ENCODE measurements around the gene TMED6. TPM values are rescaled to one million over a fixed set of nuclear protein-coding genes. Genes with fewer than 3 reads are reported as not detected.

TMED6 gene
- total RNA-seq, result 10 to 100 TPM in 2 of 5 donors, 1 to 10 TPM in 2, not detected in 1; 1.8 to 31.9 (median 10.8) TPM
- polyA plus RNA-seq, result 10 to 100 TPM in 2 of 3 donors, 1 to 10 TPM in 1; 3.8 to 60.1 (median 37.6) TPM
- long read RNA-seq, donor 1, result 0 reads
- long read RNA-seq, donor 2, partial matches to known transcripts, result 0 of 1 reads
- long read RNA-seq, donor 2, other reads (novel, unspliced or antisense), result 0 of 1 reads
- long read RNA-seq, donor 3, transcript TMED6-201 (4 exons, 938 nt), result major isoform, 6 of 7 reads
- long read RNA-seq, donor 3, partial matches to known transcripts, result 0 of 7 reads
- long read RNA-seq, donor 3, other reads (novel, unspliced or antisense), result 0 of 7 reads
- long read RNA-seq, donor 4, result 0 reads
- long read RNA-seq, donor 5, result 0 reads
- long read RNA-seq, donor 6, transcript TMED6-201 (4 exons, 938 nt), result major isoform, 16 of 17 reads
- long read RNA-seq, donor 6, partial matches to known transcripts, result 0 of 17 reads
- long read RNA-seq, donor 6, other reads (novel, unspliced or antisense), result 0 of 17 reads
- long read RNA-seq, donor 7, partial matches to known transcripts, result 0 of 2 reads
- long read RNA-seq, donor 7, other reads (novel, unspliced or antisense), result 0 of 2 reads
- long read RNA-seq, donor 8, transcript TMED6-201 (4 exons, 938 nt), result major isoform, 12 of 13 reads
- long read RNA-seq, donor 8, partial matches to known transcripts, result 0 of 13 reads
- long read RNA-seq, donor 8, other reads (novel, unspliced or antisense), result 0 of 13 reads
- long read RNA-seq, donor 9, transcript TMED6-201 (4 exons, 938 nt), result major isoform, 14 of 15 reads
- long read RNA-seq, donor 9, partial matches to known transcripts, result 0 of 15 reads
- long read RNA-seq, donor 9, other reads (novel, unspliced or antisense), result 0 of 15 reads
- long read RNA-seq, donor 10, result 0 reads

DNA sequence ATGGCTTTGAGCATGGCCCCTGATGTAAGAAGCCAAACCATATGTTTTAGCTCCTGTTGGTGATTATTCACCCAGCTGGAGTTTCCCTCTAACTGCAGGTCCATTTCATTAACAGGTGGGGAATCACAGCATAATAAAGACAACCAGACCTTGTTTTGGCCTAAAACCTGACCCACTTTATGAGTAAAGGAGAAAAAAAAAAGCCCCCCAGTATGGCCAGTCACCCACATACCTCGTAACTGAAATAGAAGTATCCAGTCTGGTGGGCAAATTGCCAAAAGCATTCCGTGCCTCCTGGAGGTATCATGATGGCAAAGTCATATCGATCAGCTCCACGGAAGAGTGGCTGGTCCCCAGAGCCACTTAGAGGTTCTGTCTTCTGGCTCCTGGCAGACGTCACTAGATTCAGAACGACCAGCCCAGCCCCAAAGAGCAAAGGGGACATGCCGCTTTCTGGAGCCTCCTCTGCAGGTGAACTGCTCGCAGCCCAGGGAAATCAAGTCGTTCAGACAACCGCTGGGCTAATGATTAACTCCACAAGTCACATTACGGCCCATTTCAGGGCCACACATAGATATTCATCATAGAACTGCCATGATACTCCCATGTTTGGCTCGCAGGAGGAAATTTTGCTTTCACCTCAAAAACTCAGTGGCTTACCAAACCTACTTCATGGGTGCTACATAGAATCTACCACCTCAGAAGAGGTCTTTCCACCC, at the start of gene TMED6:
TMED6 (minus strand) TSS at position 478 of the 719 bp plus-strand sequence; CDS start at position 445, 33 bp downstream.
- H3K36me3 ChIP-seq, result peaks cover 21 to 46% (median 30%) of the 10 kb centered on the region in 4 donors
- H3K9me3 ChIP-seq, result no peaks in the 10 kb centered on the region
- H3K4me3 ChIP-seq, result peak within 1 kb of the TSS; percentile 26 to 39 (median 34)
- TF ChIP-seq EP300 (IDR thresholded peaks at IDR 0.05) (no peak), POLR2A (IDR thresholded peaks at IDR 0.05) (no peak), POLR2AphosphoS5 (IDR thresholded peaks at IDR 0.05) (peak in 1 of 3 donors; percentile 38)
- TF ChIP-seq, protein P1, sequence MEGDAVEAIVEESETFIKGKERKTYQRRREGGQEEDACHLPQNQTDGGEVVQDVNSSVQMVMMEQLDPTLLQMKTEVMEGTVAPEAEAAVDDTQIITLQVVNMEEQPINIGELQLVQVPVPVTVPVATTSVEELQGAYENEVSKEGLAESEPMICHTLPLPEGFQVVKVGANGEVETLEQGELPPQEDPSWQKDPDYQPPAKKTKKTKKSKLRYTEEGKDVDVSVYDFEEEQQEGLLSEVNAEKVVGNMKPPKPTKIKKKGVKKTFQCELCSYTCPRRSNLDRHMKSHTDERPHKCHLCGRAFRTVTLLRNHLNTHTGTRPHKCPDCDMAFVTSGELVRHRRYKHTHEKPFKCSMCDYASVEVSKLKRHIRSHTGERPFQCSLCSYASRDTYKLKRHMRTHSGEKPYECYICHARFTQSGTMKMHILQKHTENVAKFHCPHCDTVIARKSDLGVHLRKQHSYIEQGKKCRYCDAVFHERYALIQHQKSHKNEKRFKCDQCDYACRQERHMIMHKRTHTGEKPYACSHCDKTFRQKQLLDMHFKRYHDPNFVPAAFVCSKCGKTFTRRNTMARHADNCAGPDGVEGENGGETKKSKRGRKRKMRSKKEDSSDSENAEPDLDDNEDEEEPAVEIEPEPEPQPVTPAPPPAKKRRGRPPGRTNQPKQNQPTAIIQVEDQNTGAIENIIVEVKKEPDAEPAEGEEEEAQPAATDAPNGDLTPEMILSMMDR (IDR thresholded peaks at IDR 0.05), result no peak
- H3K27me3 ChIP-seq, result no peaks in the 10 kb centered on the region
- peak within 1 kb of the TSS; percentile 55 to 74 (median 69) for H3K27ac ChIP-seq
- 29 to 57% (median 51%) methylated on average over 12 of the region's 12 CpGs for WGBS, 5 donors
- peaks cover 0 to 34% (median 19%) of the 10 kb centered on the region in 4 donors for H3K4me1 ChIP-seq
- intact Hi-C loops (cut with DNase I; ENCODE audit: low total_unique reads), result no loop called here
- DNase-seq, result peak; percentile 63 to 84

DNA sequence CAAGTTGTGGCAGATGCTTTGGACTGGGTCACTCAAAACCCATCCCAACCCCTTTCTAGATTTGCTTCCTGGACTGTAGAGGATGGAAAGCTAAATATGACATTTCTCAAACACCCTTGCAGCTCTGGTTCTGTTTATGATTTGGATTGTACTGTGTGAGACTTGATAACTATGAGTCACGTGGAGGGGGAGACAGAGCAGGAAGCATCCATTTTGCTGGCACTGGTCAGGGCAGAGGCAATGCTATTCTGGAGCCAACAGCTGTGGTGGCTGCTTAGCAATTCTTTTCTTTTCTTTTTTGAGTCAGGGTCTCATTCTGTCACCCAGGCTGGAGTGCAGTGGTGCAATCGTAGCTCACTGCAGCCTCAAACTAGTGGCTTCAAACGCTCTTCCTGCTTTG, 47.8 kb upstream of the TMED6 start:
- Histone ChIP-seq H3K27me3 (no peaks in the 10 kb centered on the region), H3K4me1 (peaks cover 28 to 57% (median 43%) of the 10 kb centered on the region in 4 donors), H3K36me3 (no peaks in the 10 kb centered on the region), H3K9me3 (no peaks in the 10 kb centered on the region), H3K27ac (no peak overlapping the region), H3K4me3 (no peak overlapping the region)
- 56 to 70% (median 61%) methylated on average over 3 of the region's 3 CpGs for WGBS, 5 donors
- TF ChIP-seq POLR2AphosphoS5 (IDR thresholded peaks at IDR 0.05), result no peak
- TF ChIP-seq EP300 (IDR thresholded peaks at IDR 0.05), result no peak
- TF ChIP-seq, protein P1 (IDR thresholded peaks at IDR 0.05), result no peak
- TF ChIP-seq POLR2A (IDR thresholded peaks at IDR 0.05), result no peak
- intact Hi-C loops (cut with DNase I; ENCODE audit: low total_unique reads), result no loop called here
- no peak for DNase-seq

DNA sequence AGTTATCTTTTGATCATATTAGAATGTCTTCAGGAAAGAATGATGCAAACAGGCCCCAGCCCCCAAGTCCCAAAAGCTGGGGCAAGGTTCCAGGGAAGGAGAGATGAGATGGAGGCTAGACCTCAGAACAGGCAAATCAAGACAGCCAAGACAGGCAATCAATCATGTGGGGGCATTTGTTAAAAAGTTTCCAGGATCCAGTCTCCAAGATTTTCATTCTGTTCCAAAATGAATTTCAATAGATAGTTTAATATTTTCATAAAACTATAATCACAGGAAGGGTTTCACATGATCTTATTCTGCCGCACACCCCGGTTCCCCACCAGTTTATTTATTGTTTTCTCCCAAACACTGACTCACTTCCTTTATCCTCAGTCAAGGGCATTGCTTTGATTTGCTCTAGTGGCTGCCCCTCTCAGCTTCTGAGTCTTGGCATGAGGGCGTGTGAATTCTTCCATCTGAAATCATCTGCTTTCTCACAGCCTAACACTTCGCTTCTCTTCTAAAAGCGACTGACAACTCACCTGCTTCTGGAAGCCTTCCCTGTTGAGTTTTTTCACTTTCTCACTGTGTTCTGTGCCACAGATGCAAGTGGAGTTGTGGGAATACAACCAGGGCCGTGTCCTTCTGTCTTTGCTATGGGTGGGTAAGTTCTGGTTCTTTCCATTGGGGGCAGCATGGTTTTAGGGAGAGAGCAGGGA, 46.4 kb upstream of the TMED6 start:
- DNase-seq, result peak in 1 of 2 donors; percentile 81
- intact Hi-C loops (cut with DNase I; ENCODE audit: low total_unique reads), result no loop called here
- Histone ChIP-seq H3K27ac (peak overlapping the region; percentile 54 to 88 (median 83)), H3K4me3 (no peak overlapping the region), H3K4me1 (peaks cover 17 to 44% (median 34%) of the 10 kb centered on the region in 4 donors), H3K27me3 (no peaks in the 10 kb centered on the region), H3K36me3 (no peaks in the 10 kb centered on the region), H3K9me3 (no peaks in the 10 kb centered on the region)
- TF ChIP-seq, protein P1 (IDR thresholded peaks at IDR 0.05), result peak in 5 of 7 experiments; percentile 30 to 51 (median 45)
- TF ChIP-seq EP300 (IDR thresholded peaks at IDR 0.05), result no peak
- 28 to 51% (median 30%) methylated on average over 6 of the region's 6 CpGs for WGBS, 5 donors

Data from stomach (tissue), 19 donors.